ENCODE data around the gene GPR87.

Gene GPR87

GRCh38 chr3:151283387-151283786 is 33.2 kb downstream of the GPR87 start:
- no peak for DNase-seq (ENCODE audit: low read depth in 2 of 2)

- DNase-seq (ENCODE audit: low read depth in 2 of 2), result peak; percentile 45 to 50
Measured at GRCh38 chr3:151282921-151283320, 33.7 kb downstream of the GPR87 start.

GRCh38 chr3:151281671-151282324 is 34.8 kb downstream of the GPR87 start:
- DNase-seq (ENCODE audit: low read depth in 2 of 2), result peak; percentile 72 to 73

- DNase-seq (ENCODE audit: low read depth in 2 of 2), result no peak
Measured at GRCh38 chr3:151278230-151278629, 38.4 kb downstream of the GPR87 start, which contains the start of gene P2RY14. Gene P2RY14, minus strand, starts transcription at chr3:151278542. Its CDS starts 64,226 bp downstream, at chr3:151214316.

- no peak for DNase-seq (ENCODE audit: low read depth in 2 of 2)
Measured at GRCh38 chr3:151276687-151277042, 40.0 kb downstream of the GPR87 start.

- DNase-seq (ENCODE audit: low read depth in 2 of 2), result no peak
Measured at GRCh38 chr3:151276038-151276686, 40.5 kb downstream of the GPR87 start.

- DNase-seq (ENCODE audit: low read depth in 2 of 2), result no peak
Measured at GRCh38 chr3:151275091-151275490, 41.5 kb downstream of the GPR87 start.

- no peak for DNase-seq (ENCODE audit: low read depth in 2 of 2)
Measured at GRCh38 chr3:151269631-151270030, 47.0 kb downstream of the GPR87 start.

- no peak for DNase-seq (ENCODE audit: low read depth in 2 of 2)
Measured at GRCh38 chr3:151268267-151269235, 48.1 kb downstream of the GPR87 start.

GRCh38 chr3:151267066-151267465 is 49.6 kb downstream of the GPR87 start:
- DNase-seq (ENCODE audit: low read depth in 2 of 2), result no peak

- no peak for DNase-seq (ENCODE audit: low read depth in 2 of 2)
Measured at GRCh38 chr3:151265866-151266265, 50.8 kb downstream of the GPR87 start.

GRCh38 chr3:151265166-151265565 is 51.5 kb downstream of the GPR87 start:
- no peak for DNase-seq (ENCODE audit: low read depth in 2 of 2)

GRCh38 chr3:151264605-151265004 is 52.0 kb downstream of the GPR87 start:
- no peak for DNase-seq (ENCODE audit: low read depth in 2 of 2)

- peak; percentile 71 to 75 for DNase-seq (ENCODE audit: low read depth in 2 of 2)
Measured at GRCh38 chr3:151262871-151263525, 53.6 kb downstream of the GPR87 start.

GRCh38 chr3:151259664-151260063 is 57.0 kb downstream of the GPR87 start:
- DNase-seq (ENCODE audit: low read depth in 2 of 2), result no peak

GRCh38 chr3:151256749-151257148 is 59.9 kb downstream of the GPR87 start:
- DNase-seq (ENCODE audit: low read depth in 2 of 2), result no peak

- DNase-seq (ENCODE audit: low read depth in 2 of 2), result no peak
Measured at GRCh38 chr3:151248772-151249337, 67.8 kb downstream of the GPR87 start.
